ENCODE data around the gene ITFG2.

Gene ITFG2

GRCh38 chr12:2776129-2776806 is 36.2 kb upstream of the ITFG2 start:
- no peaks in the 10 kb centered on the region for H3K36me3 ChIP-seq (ENCODE audit: insufficient read depth, low read length)

GRCh38 chr12:2779281-2779680 is 33.2 kb upstream of the ITFG2 start:
- Histone ChIP-seq H2AFZ (ENCODE audit: low read length) (no peak overlapping the region), H3K4me1 (ENCODE audit: insufficient read depth, low read length, severe bottlenecking) (peaks cover 6% of the 10 kb centered on the region), H3K9me2 (ENCODE audit: low read depth, low read length) (no peaks in the 10 kb centered on the region), H3K4me3 (ENCODE audit: low read depth, low read length, poor library complexity, severe bottlenecking) (no peak overlapping the region), H3K9ac (ENCODE audit: low read length) (no peak overlapping the region), H3K27ac (ENCODE audit: low read depth, low read length, poor library complexity, severe bottlenecking) (no peak overlapping the region), H3F3A (ENCODE audit: insufficient read depth, low read length) (no peaks in the 10 kb centered on the region), H3K27me3 (ENCODE audit: insufficient read depth, low read length) (0 out of 2 replicates have a peak, but pooled peaks cover 4% of the 10 kb centered on the region), H3K79me2 (ENCODE audit: insufficient read depth, low read length) (no peaks in the 10 kb centered on the region), H3K9me3 (ENCODE audit: low read length) (no peaks in the 10 kb centered on the region), H3K36me3 (ENCODE audit: insufficient read depth, low read length) (no peaks in the 10 kb centered on the region), H4K20me1 (ENCODE audit: insufficient read depth, low read length) (no peaks in the 10 kb centered on the region), H3K4me2 (ENCODE audit: low read length) (no peak overlapping the region)
- TF ChIP-seq EZH2 (IDR thresholded peaks at IDR 0.05; ENCODE audit: borderline replicate concordance, low read length) (no peak), CTCF (IDR thresholded peaks at IDR 0.05; ENCODE audit: low read length) (no peak)

More at GRCh38 chr12:2776129-2776806, 36.2 kb upstream of the ITFG2 start:
- Histone ChIP-seq H3K4me3 (ENCODE audit: low read depth, low read length, poor library complexity, severe bottlenecking) (no peak overlapping the region), H3K27ac (ENCODE audit: low read depth, low read length, poor library complexity, severe bottlenecking) (no peak overlapping the region), H2AFZ (ENCODE audit: low read length) (no peak overlapping the region), H3K9ac (ENCODE audit: low read length) (no peak overlapping the region), H3K9me3 (ENCODE audit: low read length) (no peaks in the 10 kb centered on the region), H3K4me1 (ENCODE audit: insufficient read depth, low read length, severe bottlenecking) (no peaks in the 10 kb centered on the region), H3K4me2 (ENCODE audit: low read length) (no peak overlapping the region), H3K9me2 (ENCODE audit: low read depth, low read length) (no peaks in the 10 kb centered on the region), H3F3A (ENCODE audit: insufficient read depth, low read length) (no peaks in the 10 kb centered on the region), H3K27me3 (ENCODE audit: insufficient read depth, low read length) (peaks cover 4% of the 10 kb centered on the region; the same call in 1 of the 2 replicates), H4K20me1 (ENCODE audit: insufficient read depth, low read length) (no peaks in the 10 kb centered on the region), H3K79me2 (ENCODE audit: insufficient read depth, low read length) (no peaks in the 10 kb centered on the region)
- TF ChIP-seq EZH2 (IDR thresholded peaks at IDR 0.05; ENCODE audit: borderline replicate concordance, low read length): no peak
- TF ChIP-seq CTCF (IDR thresholded peaks at IDR 0.05; ENCODE audit: low read length): no peak

GRCh38 chr12:2783936-2784600 is 28.4 kb upstream of the ITFG2 start:
- no peaks in the 10 kb centered on the region for H3K9me3 ChIP-seq (ENCODE audit: low read length)
- H2AFZ ChIP-seq (ENCODE audit: low read length): no peak overlapping the region
- peak overlapping the region; percentile 45 for H3K4me3 ChIP-seq (ENCODE audit: low read depth, low read length, poor library complexity, severe bottlenecking)
- H3K79me2 ChIP-seq (ENCODE audit: insufficient read depth, low read length): no peaks in the 10 kb centered on the region
- TF ChIP-seq CTCF (IDR thresholded peaks at IDR 0.05; ENCODE audit: low read length): peak; percentile 94
- TF ChIP-seq EZH2 (IDR thresholded peaks at IDR 0.05; ENCODE audit: borderline replicate concordance, low read length): no peak
- no peaks in the 10 kb centered on the region for H4K20me1 ChIP-seq (ENCODE audit: insufficient read depth, low read length)
- no peaks in the 10 kb centered on the region for H3K36me3 ChIP-seq (ENCODE audit: insufficient read depth, low read length)
- peaks cover 7% of the 10 kb centered on the region for H3K4me1 ChIP-seq (ENCODE audit: insufficient read depth, low read length, severe bottlenecking)
- no peak overlapping the region for H3K27ac ChIP-seq (ENCODE audit: low read depth, low read length, poor library complexity, severe bottlenecking)
- H3K4me2 ChIP-seq (ENCODE audit: low read length): peak overlapping the region; percentile 69
- peaks cover 6% of the 10 kb centered on the region; the same call in 1 of the 2 replicates for H3K27me3 ChIP-seq (ENCODE audit: insufficient read depth, low read length)
- H3K9me2 ChIP-seq (ENCODE audit: low read depth, low read length): no peaks in the 10 kb centered on the region
- H3K9ac ChIP-seq (ENCODE audit: low read length): no peak overlapping the region
- H3F3A ChIP-seq (ENCODE audit: insufficient read depth, low read length): no peaks in the 10 kb centered on the region
